Activated CD4-positive, alpha-beta T cell treated with anti-CD3 and anti-CD28 coated beads, Interleukin-2, amount 50 U/mL, for 16 hours (primary cell): Measurements from ENCODE around the gene GMDS.

Experiments used
- DNase-seq: peaks from one replicate; pipeline ENCODE4 v3.0.0-alpha.2; 2020

Gene GMDS

GRCh38 chr6:1617466-1618310 is 627.7 kb downstream of the GMDS start:
- DNase-seq: no peak

DNA sequence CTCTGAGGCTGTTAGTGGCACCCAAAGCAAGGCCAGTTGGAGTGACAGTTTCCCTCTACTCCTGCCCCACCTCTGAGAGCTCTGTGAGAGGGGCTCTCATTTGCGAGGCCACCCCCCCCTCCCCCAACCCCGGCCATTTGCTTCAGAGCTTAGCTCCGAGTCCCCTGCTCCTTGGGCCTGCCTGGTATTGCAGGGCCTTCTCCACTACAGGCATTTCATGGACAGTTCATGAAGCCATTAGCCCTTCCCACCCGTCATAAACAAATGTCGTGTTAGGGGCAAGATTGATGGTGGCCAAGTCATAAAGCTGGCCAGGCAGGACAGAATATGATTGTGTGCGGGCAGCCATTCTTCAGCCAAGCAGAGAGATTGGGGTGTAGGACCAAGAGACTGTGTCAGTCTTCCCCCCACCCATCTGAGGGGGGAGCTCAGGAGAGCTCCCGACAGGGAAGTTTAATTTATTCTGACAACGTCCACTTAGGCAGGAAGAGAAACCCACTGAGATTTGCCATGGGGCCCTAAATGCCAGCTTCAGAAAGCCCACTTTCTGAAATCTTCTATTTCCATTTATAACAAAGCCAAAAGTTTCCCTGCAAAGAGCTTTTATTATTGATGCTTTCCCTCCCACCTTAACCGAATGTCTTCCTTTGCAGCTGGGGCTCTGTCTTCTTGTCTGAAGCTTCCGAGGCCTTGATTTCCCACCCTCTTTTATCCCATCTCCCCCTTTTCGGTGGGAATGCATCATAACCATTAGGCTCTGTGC is 628.5 kb downstream of the GMDS start:
- no peak for DNase-seq

DNA sequence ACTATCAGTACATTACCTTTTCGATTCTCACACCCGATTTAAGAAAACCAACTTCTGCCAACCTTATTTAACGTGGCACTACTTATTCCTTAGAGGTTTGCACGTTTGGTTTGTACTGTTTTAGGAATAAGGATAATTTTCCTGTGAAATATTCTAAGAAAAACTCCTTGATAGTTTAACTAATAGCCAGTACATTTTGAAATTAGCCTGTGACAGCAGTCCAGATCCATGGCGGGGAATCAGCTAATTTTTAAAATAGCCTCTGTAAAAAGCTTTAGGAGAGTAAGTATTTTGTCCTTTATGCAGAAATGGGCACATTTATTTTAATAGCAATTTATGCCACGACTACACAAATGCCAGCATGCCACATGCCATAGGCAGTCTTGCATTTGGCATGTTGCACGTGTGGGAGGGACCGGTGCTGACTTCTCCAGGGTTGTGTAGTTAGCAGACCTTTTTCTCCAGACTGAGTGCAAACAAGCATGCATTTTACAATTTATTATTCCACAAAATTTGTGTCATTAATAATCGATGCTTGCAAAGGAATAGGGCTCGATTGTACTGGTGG is 629.5 kb downstream of the GMDS start:
- no peak for DNase-seq

DNA sequence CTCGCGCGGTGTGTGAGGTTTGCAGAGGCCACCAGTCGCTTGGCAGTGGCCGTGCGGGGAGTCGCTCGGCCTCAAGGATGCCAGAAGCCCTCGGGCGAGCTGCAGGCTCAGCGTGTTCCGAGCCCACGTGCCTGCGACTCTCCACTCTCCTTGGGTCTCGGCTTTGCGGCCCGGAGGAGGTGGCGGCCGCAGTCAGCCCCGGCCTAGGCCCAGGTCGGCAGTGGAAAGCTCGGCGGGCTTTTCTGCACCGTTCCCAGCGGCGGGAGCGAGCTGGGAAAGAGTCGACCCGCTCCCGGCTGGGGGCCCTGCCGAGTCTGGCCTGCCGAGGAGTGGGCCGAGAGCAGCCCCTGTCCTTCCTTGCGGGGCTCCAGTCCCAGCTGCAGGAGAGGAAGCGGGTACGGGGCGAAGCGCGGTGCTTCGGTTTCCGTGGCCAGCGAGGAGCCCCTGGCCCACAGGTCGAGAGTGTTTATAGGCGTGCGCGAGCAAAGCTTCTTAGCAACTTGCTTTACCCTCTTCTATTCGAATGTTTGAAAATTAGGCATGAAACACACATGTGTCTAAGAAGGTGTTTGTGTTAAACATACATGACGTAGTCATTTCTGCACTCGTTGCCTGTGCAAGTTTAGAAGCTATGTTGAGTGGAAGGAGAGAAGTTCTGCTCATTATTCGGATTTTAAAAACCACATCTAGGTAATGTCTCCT is 630.1 kb downstream of the GMDS start:
- DNase-seq: no peak

- DNase-seq: no peak
Observed at GRCh38 chr6:1614448-1615150, 630.8 kb downstream of the GMDS start.

- no peak for DNase-seq
Observed at GRCh38 chr6:1613688-1614447, 631.5 kb downstream of the GMDS start.

DNA sequence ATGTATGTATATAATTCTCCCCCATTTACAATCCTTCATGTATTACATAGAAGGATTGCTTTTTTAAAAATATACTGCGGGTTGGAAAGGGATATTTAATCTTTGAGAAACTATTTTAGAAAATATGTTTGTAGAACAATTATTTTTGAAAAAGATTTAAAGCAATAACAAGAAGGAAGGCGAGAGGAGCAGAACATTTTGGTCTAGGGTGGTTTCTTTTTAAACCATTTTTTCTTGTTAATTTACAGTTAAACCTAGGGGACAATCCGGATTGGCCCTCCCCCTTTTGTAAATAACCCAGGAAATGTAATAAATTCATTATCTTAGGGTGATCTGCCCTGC is 632.1 kb downstream of the GMDS start:
- DNase-seq: no peak

DNA sequence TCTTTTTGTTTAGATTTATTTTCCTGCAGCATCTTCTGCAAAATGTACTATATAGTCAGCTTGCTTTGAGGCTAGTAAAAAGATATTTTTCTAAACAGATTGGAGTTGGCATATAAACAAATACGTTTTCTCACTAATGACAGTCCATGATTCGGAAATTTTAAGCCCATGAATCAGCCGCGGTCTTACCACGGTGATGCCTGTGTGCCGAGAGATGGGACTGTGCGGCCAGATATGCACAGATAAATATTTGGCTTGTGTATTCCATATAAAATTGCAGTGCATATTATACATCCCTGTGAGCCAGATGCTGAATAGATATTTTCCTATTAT is 632.5 kb downstream of the GMDS start:
- DNase-seq: no peak

- no peak for DNase-seq
Observed at GRCh38 chr6:1612299-1612973, 633.0 kb downstream of the GMDS start.

DNA sequence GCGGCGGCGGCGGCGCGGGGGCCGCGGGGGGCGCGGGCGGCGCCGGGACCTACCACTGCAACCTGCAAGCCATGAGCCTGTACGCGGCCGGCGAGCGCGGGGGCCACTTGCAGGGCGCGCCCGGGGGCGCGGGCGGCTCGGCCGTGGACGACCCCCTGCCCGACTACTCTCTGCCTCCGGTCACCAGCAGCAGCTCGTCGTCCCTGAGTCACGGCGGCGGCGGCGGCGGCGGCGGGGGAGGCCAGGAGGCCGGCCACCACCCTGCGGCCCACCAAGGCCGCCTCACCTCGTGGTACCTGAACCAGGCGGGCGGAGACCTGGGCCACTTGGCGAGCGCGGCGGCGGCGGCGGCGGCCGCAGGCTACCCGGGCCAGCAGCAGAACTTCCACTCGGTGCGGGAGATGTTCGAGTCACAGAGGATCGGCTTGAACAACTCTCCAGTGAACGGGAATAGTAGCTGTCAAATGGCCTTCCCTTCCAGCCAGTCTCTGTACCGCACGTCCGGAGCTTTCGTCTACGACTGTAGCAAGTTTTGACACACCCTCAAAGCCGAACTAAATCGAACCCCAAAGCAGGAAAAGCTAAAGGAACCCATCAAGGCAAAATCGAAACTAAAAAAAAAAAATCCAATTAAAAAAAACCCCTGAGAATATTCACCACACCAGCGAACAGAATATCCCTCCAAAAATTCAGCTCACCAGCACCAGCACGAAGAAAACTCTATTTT is 633.7 kb downstream of the GMDS start:
- DNase-seq: no peak

DNA sequence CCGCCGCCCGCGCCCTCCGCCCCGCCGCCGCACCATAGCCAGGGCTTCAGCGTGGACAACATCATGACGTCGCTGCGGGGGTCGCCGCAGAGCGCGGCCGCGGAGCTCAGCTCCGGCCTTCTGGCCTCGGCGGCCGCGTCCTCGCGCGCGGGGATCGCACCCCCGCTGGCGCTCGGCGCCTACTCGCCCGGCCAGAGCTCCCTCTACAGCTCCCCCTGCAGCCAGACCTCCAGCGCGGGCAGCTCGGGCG is 634.2 kb downstream of the GMDS start:
- DNase-seq: no peak

- no peak for DNase-seq
Observed at GRCh38 chr6:1610497-1611321, 634.7 kb downstream of the GMDS start.

DNA sequence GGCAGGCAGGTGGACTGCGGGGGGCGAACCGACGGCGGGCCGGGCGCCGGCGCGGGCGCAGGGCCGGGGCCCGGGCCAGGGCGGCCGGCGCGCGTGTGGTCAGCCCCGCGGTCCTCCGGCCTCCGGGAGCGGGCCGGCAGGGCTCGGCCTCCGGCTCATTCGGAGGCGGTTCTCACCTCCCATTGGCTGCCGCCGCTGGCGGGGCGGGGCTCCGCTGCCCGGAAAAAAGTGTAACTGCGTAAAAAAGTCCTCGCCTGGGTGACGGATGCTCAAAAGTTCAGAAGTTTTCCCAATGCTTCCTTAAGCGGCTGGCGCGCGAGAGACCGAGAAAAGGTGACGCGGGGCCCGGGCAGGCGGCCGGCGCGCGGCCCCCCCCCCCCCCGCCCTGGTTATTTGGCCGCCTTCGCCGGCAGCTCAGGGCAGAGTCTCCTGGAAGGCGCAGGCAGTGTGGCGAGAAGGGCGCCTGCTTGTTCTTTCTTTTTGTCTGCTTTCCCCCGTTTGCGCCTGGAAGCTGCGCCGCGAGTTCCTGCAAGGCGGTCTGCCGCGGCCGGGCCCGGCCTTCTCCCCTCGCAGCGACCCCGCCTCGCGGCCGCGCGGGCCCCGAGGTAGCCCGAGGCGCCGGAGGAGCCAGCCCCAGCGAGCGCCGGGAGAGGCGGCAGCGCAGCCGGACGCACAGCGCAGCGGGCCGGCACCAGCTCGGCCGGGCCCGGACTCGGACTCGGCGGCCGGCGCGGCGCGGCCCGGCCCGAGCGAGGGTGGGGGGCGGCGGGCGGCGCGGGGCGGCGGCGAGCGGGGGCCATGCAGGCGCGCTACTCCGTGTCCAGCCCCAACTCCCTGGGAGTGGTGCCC is 635.5 kb downstream of the GMDS start, which contains the start of gene FOXC1:
Gene FOXC1, plus strand, starts transcription at position 268 of the 849 bp plus-strand sequence. Its CDS starts 531 bp downstream, at position 799.
- DNase-seq: peak; percentile 54

DNA sequence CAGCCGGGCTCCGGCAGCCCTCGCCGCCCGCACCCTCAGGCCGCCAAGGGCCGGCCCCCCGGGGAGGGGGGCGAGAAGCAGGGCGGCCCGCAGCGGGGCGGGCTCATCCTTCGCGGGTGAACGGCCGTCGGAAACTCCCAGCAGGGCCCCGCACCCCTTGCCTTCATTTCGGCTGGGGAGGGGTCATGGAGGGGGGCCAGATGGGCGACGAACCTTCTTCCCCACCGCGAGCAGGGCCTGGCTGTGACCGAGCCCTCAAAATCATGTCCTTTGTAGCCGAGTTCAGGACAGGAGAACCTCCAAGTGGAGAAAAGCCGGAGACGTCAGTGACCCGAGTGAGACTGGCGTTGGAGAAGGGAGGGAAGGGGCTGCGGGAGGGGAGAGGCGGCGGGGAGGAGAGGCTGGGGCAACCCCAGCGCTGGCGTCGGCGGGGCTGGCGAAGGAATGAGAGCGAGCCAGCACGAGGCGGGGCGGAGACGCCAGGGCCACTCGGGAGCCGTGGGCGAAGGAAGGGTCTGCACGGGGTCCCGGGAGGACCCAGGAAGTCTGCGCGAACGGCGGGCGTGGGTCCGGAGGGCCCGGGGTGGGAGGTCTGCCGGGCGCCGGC is 636.3 kb downstream of the GMDS start:
- DNase-seq: no peak

GRCh38 chr6:1608222-1609040 is 637.0 kb downstream of the GMDS start:
- no peak for DNase-seq

DNA sequence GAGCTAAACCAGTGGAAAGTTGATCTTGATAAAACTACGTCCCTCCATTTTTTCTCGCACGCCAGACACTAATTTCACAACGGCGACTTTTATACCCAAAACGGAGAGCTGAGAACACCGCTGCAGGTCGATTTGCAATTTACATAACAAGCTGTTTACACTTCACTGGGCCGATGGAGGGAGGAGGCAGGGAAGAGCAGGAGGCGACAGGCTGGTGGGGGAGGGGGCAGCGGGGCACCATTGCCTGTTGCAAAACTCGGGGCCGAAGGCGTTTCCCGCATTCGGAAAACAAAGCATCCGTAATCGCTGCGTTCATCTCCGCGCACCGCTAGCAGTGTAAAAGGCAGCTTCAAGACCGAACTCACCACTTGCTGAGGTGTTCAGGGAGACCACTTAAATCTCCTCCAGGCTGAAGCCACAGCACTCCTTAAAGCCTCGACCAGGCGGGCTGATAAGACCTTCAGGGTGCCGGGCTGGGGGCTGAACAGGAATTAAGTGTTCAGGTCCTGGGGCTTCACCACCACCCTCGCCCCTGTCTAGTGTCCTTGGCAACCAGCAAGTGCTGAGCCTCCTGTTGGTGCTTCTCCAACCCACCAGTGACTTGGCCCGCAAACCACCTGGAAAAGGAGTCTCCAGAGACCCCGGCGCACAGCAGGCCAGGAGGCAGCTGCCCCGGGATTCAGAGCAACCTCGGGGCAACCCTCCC is 637.7 kb downstream of the GMDS start:
- DNase-seq: no peak
